ENCODE data around the gene JMJD4.
A peak's percentile ranks its signal among the peaks of the same experiment; 100 is the strongest.

JMJD4 gene

GRCh38 chr1:227749916-227750710 is 15.0 kb upstream of the JMJD4 start:
- no peak for DNase-seq
- Mint-ChIP-seq H3K27me3 (no peaks in the 10 kb centered on the region), H3K4me3 (no peak overlapping the region), H3K4me1 (peaks cover 34% of the 10 kb centered on the region), H3K27ac (peak overlapping the region; percentile 28), H3K9me3 (no peaks in the 10 kb centered on the region), H3K36me3 (peaks cover 24% of the 10 kb centered on the region)
- CTCF ChIA-PET, result interaction anchor here (0.6 kb wide), 1 partner anchor 345 kb away, joined by 3 read pairs; no protein-coding TSS in a partner anchor

GRCh38 chr1:227749225-227749624 is 14.1 kb upstream of the JMJD4 start:
- CTCF ChIA-PET, result no interaction called here
- Mint-ChIP-seq H3K27me3 (no peaks in the 10 kb centered on the region), H3K4me3 (no peak overlapping the region), H3K27ac (peak overlapping the region; percentile 89), H3K4me1 (peaks cover 39% of the 10 kb centered on the region), H3K36me3 (peaks cover 20% of the 10 kb centered on the region), H3K9me3 (no peaks in the 10 kb centered on the region)
- DNase-seq, result no peak

GRCh38 chr1:227748496-227749182 is 13.5 kb upstream of the JMJD4 start:
- Mint-ChIP-seq H3K27ac (peak overlapping the region; percentile 89), H3K4me3 (peak overlapping the region; percentile 19)
- DNase-seq, result peak; percentile 47

GRCh38 chr1:227747948-227748495 is 12.9 kb upstream of the JMJD4 start:
- CTCF ChIA-PET, result no interaction called here
- peaks cover 44% of the 10 kb centered on the region for H3K4me1 Mint-ChIP-seq

More at GRCh38 chr1:227748496-227749182, 13.5 kb upstream of the JMJD4 start:
- no peaks in the 10 kb centered on the region for H3K27me3 Mint-ChIP-seq
- H3K4me1 Mint-ChIP-seq, result peaks cover 44% of the 10 kb centered on the region
- CTCF ChIA-PET, result no interaction called here
- peaks cover 18% of the 10 kb centered on the region for H3K36me3 Mint-ChIP-seq
- no peaks in the 10 kb centered on the region for H3K9me3 Mint-ChIP-seq

GRCh38 chr1:227747382-227747781 is 12.3 kb upstream of the JMJD4 start:
- Mint-ChIP-seq H3K9me3 (no peaks in the 10 kb centered on the region), H3K4me1 (peaks cover 44% of the 10 kb centered on the region), H3K27me3 (no peaks in the 10 kb centered on the region), H3K36me3 (peaks cover 18% of the 10 kb centered on the region), H3K27ac (no peak overlapping the region), H3K4me3 (no peak overlapping the region)
- DNase-seq, result no peak
- CTCF ChIA-PET, result no interaction called here

More at GRCh38 chr1:227747948-227748495, 12.9 kb upstream of the JMJD4 start:
- Mint-ChIP-seq H3K27me3 (no peaks in the 10 kb centered on the region), H3K27ac (peak overlapping the region; percentile 89), H3K9me3 (no peaks in the 10 kb centered on the region), H3K4me3 (no peak overlapping the region), H3K36me3 (peaks cover 18% of the 10 kb centered on the region)
- DNase-seq, result no peak

GRCh38 chr1:227746676-227747075 is 11.6 kb upstream of the JMJD4 start:
- Mint-ChIP-seq H3K4me3 (no peak overlapping the region), H3K36me3 (peaks cover 16% of the 10 kb centered on the region), H3K4me1 (peaks cover 44% of the 10 kb centered on the region), H3K9me3 (no peaks in the 10 kb centered on the region), H3K27ac (peak overlapping the region; percentile 8), H3K27me3 (no peaks in the 10 kb centered on the region)
- DNase-seq, result no peak
- CTCF ChIA-PET, result no interaction called here

GRCh38 chr1:227745568-227746265 is 10.6 kb upstream of the JMJD4 start:
- no peak overlapping the region for H3K27ac Mint-ChIP-seq
- H3K4me3 Mint-ChIP-seq, result no peak overlapping the region
- H3K9me3 Mint-ChIP-seq, result no peaks in the 10 kb centered on the region
- no peak for DNase-seq
- peaks cover 46% of the 10 kb centered on the region for H3K4me1 Mint-ChIP-seq
- peaks cover 9% of the 10 kb centered on the region for H3K36me3 Mint-ChIP-seq
- CTCF ChIA-PET, result interaction anchor here (1.2 kb wide), 1 partner anchor 20 kb away, joined by 3 read pairs; no protein-coding TSS in a partner anchor
- H3K27me3 Mint-ChIP-seq, result no peaks in the 10 kb centered on the region

GRCh38 chr1:227744668-227745067 is 9.6 kb upstream of the JMJD4 start:
- H3K36me3 Mint-ChIP-seq, result peaks cover 11% of the 10 kb centered on the region
- H3K27ac Mint-ChIP-seq, result peak overlapping the region; percentile 73
- CTCF ChIA-PET, result interaction anchor here (1.2 to 2.7 kb wide), 3 partner anchors 14 to 209 kb away, joined by 3 to 7 read pairs (median 5); no protein-coding TSS in a partner anchor
- DNase-seq, result no peak
- H3K9me3 Mint-ChIP-seq, result no peaks in the 10 kb centered on the region
- H3K27me3 Mint-ChIP-seq, result no peaks in the 10 kb centered on the region
- peaks cover 54% of the 10 kb centered on the region for H3K4me1 Mint-ChIP-seq
- no peak overlapping the region for H3K4me3 Mint-ChIP-seq

- H3K27ac Mint-ChIP-seq, result no peak overlapping the region
- DNase-seq, result peak; percentile 9
- H3K27me3 Mint-ChIP-seq, result no peaks in the 10 kb centered on the region
- CTCF ChIA-PET, result interaction anchor here (1.9 to 2.7 kb wide), 2 partner anchors 13 to 210 kb away, joined by 5 to 7 read pairs; no protein-coding TSS in a partner anchor
- no peaks in the 10 kb centered on the region for H3K9me3 Mint-ChIP-seq
- peaks cover 39% of the 10 kb centered on the region for H3K4me1 Mint-ChIP-seq
- H3K36me3 Mint-ChIP-seq, result peaks cover 4% of the 10 kb centered on the region
- H3K4me3 Mint-ChIP-seq, result no peak overlapping the region
Observed at GRCh38 chr1:227742738-227743715, 7.9 kb upstream of the JMJD4 start.

- no peaks in the 10 kb centered on the region for H3K9me3 Mint-ChIP-seq
- no peak overlapping the region for H3K27ac Mint-ChIP-seq
- H3K4me1 Mint-ChIP-seq, result peaks cover 43% of the 10 kb centered on the region
- H3K36me3 Mint-ChIP-seq, result peaks cover 4% of the 10 kb centered on the region
- CTCF ChIA-PET, result no interaction called here
- no peak for DNase-seq
- no peaks in the 10 kb centered on the region for H3K27me3 Mint-ChIP-seq
- no peak overlapping the region for H3K4me3 Mint-ChIP-seq
Observed at GRCh38 chr1:227741166-227741870, 6.2 kb upstream of the JMJD4 start.

- no peaks in the 10 kb centered on the region for H3K27me3 Mint-ChIP-seq
- H3K27ac Mint-ChIP-seq, result no peak overlapping the region
- CTCF ChIA-PET, result no interaction called here
- H3K9me3 Mint-ChIP-seq, result no peaks in the 10 kb centered on the region
- peaks cover 47% of the 10 kb centered on the region for H3K4me1 Mint-ChIP-seq
- DNase-seq, result no peak
- H3K4me3 Mint-ChIP-seq, result no peak overlapping the region
- peaks cover 4% of the 10 kb centered on the region for H3K36me3 Mint-ChIP-seq
Observed at GRCh38 chr1:227740401-227740960, 5.4 kb upstream of the JMJD4 start.

GRCh38 chr1:227739636-227740035 is 4.5 kb upstream of the JMJD4 start:
- Mint-ChIP-seq H3K4me1 (peaks cover 40% of the 10 kb centered on the region), H3K4me3 (no peak overlapping the region), H3K36me3 (peaks cover 5% of the 10 kb centered on the region), H3K27me3 (no peaks in the 10 kb centered on the region), H3K9me3 (no peaks in the 10 kb centered on the region), H3K27ac (no peak overlapping the region)
- DNase-seq, result no peak
- CTCF ChIA-PET, result no interaction called here

All from activated naive CD4-positive, alpha-beta T cell treated with anti-CD3 and anti-CD28 coated beads, Interleukin-2, amount 10 ng/mL, durations not matched to agents 7 days and 5 days (primary cell).